ENCODE measurements around the gene CCDC18.

DNA sequence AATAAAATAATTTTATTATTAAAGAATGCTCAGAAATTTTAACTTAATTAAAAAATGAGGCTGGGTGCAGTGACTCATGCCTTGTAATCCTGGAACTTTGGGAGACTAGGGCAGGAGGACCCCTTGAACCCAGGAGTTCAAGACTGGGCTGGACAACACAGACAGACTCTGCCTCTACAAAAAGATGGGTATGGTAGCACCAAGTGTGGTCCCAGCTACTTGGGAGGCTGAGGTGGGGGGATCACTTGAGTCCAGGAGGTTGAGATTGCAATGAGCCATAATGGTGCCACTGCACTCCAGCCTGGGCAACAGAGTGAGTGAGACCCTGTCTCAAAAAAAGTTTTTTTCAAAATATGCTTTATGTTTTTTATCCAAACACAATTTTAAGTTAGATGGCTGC lies 25.6 kb upstream of the CCDC18 start:
- TF ChIP-seq ZNF274 (IDR thresholded peaks at IDR 0.05; ENCODE audit: low read depth, low read length) = no peak
- TF ChIP-seq YY1 (IDR thresholded peaks at IDR 0.05; ENCODE audit: insufficient read depth, insufficient read length) = no peak
- no peak for TF ChIP-seq SUZ12 (IDR thresholded peaks at IDR 0.05; ENCODE audit: extremely low read depth, insufficient read depth, insufficient read length)

Data from NT2/D1 (cell line).